ENCODE results near the gene NGF.

The NGF gene

GRCh38 chr1:115347282-115347681 is 9.2 kb upstream of the NGF start:
- DNase-seq (ENCODE audit: low spot score), result no peak
- TF ChIP-seq, protein P1, sequence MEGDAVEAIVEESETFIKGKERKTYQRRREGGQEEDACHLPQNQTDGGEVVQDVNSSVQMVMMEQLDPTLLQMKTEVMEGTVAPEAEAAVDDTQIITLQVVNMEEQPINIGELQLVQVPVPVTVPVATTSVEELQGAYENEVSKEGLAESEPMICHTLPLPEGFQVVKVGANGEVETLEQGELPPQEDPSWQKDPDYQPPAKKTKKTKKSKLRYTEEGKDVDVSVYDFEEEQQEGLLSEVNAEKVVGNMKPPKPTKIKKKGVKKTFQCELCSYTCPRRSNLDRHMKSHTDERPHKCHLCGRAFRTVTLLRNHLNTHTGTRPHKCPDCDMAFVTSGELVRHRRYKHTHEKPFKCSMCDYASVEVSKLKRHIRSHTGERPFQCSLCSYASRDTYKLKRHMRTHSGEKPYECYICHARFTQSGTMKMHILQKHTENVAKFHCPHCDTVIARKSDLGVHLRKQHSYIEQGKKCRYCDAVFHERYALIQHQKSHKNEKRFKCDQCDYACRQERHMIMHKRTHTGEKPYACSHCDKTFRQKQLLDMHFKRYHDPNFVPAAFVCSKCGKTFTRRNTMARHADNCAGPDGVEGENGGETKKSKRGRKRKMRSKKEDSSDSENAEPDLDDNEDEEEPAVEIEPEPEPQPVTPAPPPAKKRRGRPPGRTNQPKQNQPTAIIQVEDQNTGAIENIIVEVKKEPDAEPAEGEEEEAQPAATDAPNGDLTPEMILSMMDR (IDR thresholded peaks at IDR 0.05; ENCODE audit: extremely low read depth, missing control alignments), result no peak

GRCh38 chr1:115343200-115343737 is 5.2 kb upstream of the NGF start:
- TF ChIP-seq, protein P1 (IDR thresholded peaks at IDR 0.05; ENCODE audit: extremely low read depth, missing control alignments), result no peak
- no peak for DNase-seq (ENCODE audit: low spot score)

GRCh38 chr1:115341948-115342347 is 3.9 kb upstream of the NGF start:
- DNase-seq (ENCODE audit: low spot score), result no peak

DNA sequence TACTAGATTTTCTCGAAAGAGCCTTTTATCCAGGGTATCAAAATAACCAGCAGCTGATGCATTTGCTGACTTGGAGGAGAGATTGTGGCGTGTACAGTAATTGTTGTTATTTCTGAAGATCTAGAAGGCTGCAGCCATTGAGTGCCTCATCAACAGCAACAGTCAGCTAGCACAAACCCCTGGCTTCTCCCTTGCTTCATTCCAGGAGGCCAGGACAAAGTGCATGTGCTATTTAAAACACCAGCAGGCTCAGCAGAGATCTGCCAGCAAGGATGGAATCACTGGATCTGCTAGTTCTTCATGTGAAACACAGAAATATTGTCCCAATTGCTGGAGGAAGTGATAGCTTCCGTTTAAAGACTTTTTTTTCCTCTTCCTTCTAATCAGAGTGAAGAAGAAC is 2.8 kb upstream of the NGF start:
- TF ChIP-seq, protein P1 (IDR thresholded peaks at IDR 0.05; ENCODE audit: extremely low read depth, missing control alignments), result no peak
- no peak for DNase-seq (ENCODE audit: low spot score)

More at GRCh38 chr1:115341948-115342347, 3.9 kb upstream of the NGF start:
- TF ChIP-seq, protein P1 (IDR thresholded peaks at IDR 0.05; ENCODE audit: extremely low read depth, missing control alignments), result no peak

DNA sequence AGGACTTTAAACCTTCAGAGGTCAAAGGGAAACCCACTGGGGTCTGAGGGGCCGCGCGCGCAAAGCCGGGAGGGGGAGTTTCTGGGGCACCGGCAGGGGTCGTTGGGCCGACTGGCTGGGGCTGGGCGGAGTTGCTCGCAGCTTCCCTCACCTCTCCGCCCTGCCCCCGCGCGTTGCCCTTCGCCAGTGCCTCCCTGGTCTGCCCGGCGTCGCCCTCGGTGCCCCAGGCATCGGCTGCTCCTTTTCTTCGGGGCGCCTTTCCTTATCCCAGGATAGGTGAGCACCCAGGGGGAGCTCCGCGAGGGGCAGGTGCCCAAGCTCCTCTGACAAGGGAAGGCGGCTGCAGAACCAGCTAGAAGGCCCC is 390 bp upstream of the NGF start:
- DNase-seq (ENCODE audit: low spot score), result peak; percentile 22
- TF ChIP-seq, protein P1 (IDR thresholded peaks at IDR 0.05; ENCODE audit: extremely low read depth, missing control alignments), result no peak

GRCh38 chr1:115337276-115337632 is 795 bp downstream of the NGF start:
- no peak for DNase-seq (ENCODE audit: low spot score)
- TF ChIP-seq, protein P1 (IDR thresholded peaks at IDR 0.05; ENCODE audit: extremely low read depth, missing control alignments), result no peak

GRCh38 chr1:115336741-115337140 is 1.3 kb downstream of the NGF start:
- TF ChIP-seq, protein P1 (IDR thresholded peaks at IDR 0.05; ENCODE audit: extremely low read depth, missing control alignments), result no peak
- no peak for DNase-seq (ENCODE audit: low spot score)
